NCI-H2196 (cell line): Measurements from ENCODE around the gene VIL1.

Experiments
- DNase-seq: peaks from one replicate; lab custom pipeline; 2025; ENCODE audit not compliant: unreplicated experiment; lab: John Stamatoyannopoulos, UW

VIL1 gene

GRCh38 chr2:218418717-218419458, at the start of gene VIL1:
Gene VIL1, plus strand, starts transcription at chr2:218419123. Its CDS starts 4,656 bp downstream, at chr2:218423779.
- DNase-seq: no peak

GRCh38 chr2:218369330-218369729, 49.6 kb upstream of the VIL1 start:
- DNase-seq: no peak

GRCh38 chr2:218370410-218371063, 48.4 kb upstream of the VIL1 start:
- DNase-seq: no peak

GRCh38 chr2:218371983-218372350, 47.0 kb upstream of the VIL1 start:
- no peak for DNase-seq

- DNase-seq: no peak
Measured at GRCh38 chr2:218374795-218375194, 44.1 kb upstream of the VIL1 start.

- no peak for DNase-seq
Measured at GRCh38 chr2:218375212-218375611, 43.7 kb upstream of the VIL1 start.

GRCh38 chr2:218378053-218378452, 40.9 kb upstream of the VIL1 start:
- no peak for DNase-seq

- DNase-seq: no peak
Measured at GRCh38 chr2:218381916-218382366, 37.0 kb upstream of the VIL1 start, which contains the start of gene SLC11A1. Gene SLC11A1, plus strand, starts transcription at chr2:218382273. Its CDS starts 96 bp downstream, at chr2:218382369.

- DNase-seq: no peak
Measured at GRCh38 chr2:218382785-218383184, 36.1 kb upstream of the VIL1 start.

GRCh38 chr2:218383892-218384519, 34.9 kb upstream of the VIL1 start:
- DNase-seq: no peak

GRCh38 chr2:218384975-218385374, 33.9 kb upstream of the VIL1 start:
- no peak for DNase-seq

- no peak for DNase-seq
Measured at GRCh38 chr2:218386505-218387368, 32.2 kb upstream of the VIL1 start.

- peak; percentile 73 for DNase-seq
Measured at GRCh38 chr2:218387369-218388194, 31.3 kb upstream of the VIL1 start.

GRCh38 chr2:218389333-218390150, 29.4 kb upstream of the VIL1 start:
- DNase-seq: no peak

GRCh38 chr2:218391202-218391601, 27.7 kb upstream of the VIL1 start:
- no peak for DNase-seq

- DNase-seq: no peak
Measured at GRCh38 chr2:218392459-218392858, 26.5 kb upstream of the VIL1 start.

- DNase-seq: no peak
Measured at GRCh38 chr2:218392891-218393462, 25.9 kb upstream of the VIL1 start.

- no peak for DNase-seq
Measured at GRCh38 chr2:218393750-218394290, 25.1 kb upstream of the VIL1 start.
